Measurements from ENCODE around the gene MTMR12. TPM values are rescaled to one million over a fixed set of nuclear protein-coding genes. Genes with fewer than 3 reads are reported as not detected.

MTMR12 gene, protein sequence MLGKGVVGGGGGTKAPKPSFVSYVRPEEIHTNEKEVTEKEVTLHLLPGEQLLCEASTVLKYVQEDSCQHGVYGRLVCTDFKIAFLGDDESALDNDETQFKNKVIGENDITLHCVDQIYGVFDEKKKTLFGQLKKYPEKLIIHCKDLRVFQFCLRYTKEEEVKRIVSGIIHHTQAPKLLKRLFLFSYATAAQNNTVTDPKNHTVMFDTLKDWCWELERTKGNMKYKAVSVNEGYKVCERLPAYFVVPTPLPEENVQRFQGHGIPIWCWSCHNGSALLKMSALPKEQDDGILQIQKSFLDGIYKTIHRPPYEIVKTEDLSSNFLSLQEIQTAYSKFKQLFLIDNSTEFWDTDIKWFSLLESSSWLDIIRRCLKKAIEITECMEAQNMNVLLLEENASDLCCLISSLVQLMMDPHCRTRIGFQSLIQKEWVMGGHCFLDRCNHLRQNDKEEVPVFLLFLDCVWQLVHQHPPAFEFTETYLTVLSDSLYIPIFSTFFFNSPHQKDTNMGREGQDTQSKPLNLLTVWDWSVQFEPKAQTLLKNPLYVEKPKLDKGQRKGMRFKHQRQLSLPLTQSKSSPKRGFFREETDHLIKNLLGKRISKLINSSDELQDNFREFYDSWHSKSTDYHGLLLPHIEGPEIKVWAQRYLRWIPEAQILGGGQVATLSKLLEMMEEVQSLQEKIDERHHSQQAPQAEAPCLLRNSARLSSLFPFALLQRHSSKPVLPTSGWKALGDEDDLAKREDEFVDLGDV
- total RNA-seq (10 to 100 TPM; 26.3 to 26.4 TPM), polyA plus RNA-seq (10 to 100 TPM; 11.6 to 18.0 TPM)

GRCh38 chr5:32312595-32313332 is at the start of gene MTMR12:
Gene MTMR12 (minus strand): TSS chr5:32312939. CDS start chr5:32312838, 101 bp downstream.
- Mint-ChIP-seq H3K36me3 (peaks cover 0 to 6% of the 10 kb centered on the region in 2 donors), H3K27ac (peak within 1 kb of the TSS; percentile 93 to 98 (median 97)), H3K4me1 (peaks cover 24 to 51% (median 34%) of the 10 kb centered on the region in 4 donors), H3K27me3 (no peaks in the 10 kb centered on the region), H3K9me3 (no peaks in the 10 kb centered on the region), H3K4me3 (peak within 1 kb of the TSS; percentile 91 to 98 (median 94))
- peak; percentile 99 to 100 (median 100) for DNase-seq
- Histone ChIP-seq H3K27me3 (ENCODE audit: insufficient read depth, low read length) (no peaks in the 10 kb centered on the region), H3K36me3 (ENCODE audit: insufficient read depth, low read length) (no peaks in the 10 kb centered on the region), H3K4me3 (ENCODE audit: low read length in 2 of 2) (peak within 1 kb of the TSS; percentile 59 to 77), H3K27ac (ENCODE audit: low read depth, low read length) (peak within 1 kb of the TSS; percentile 67), H3K9me3 (ENCODE audit: control insufficient read depth in 1 of 2, low read length in 2 of 2) (no peaks in the 10 kb centered on the region), H3K4me1 (ENCODE audit: insufficient read depth, low read length) (peaks cover 28% of the 10 kb centered on the region)
- ChIA-PET POLR2A (ENCODE audit: partially characterized antibody) (interaction anchor here (1.0 to 2.0 kb wide), 4 partner anchors 27 to 274 kb away, joined by 3 to 19 read pairs (median 6); partner anchors contain the start of gene GOLPH3), CTCF (ENCODE audit: partially characterized antibody) (interaction anchor here (2.1 kb wide), 1 partner anchor 17 kb away, joined by 5 read pairs; no protein-coding TSS in a partner anchor)
- intact Hi-C loops (cut with micrococcal nuclease): loop anchor here (1.0 to 10.0 kb wide), 8 partner anchors 35 to 1132 kb away; partner anchors contain the start of genes C5orf22, DROSHA, GOLPH3 and SUB1

GRCh38 chr5:32362527-32362926 is 49.8 kb upstream of the MTMR12 start:
- H3K27ac Mint-ChIP-seq: no peak overlapping the region
- H3K27me3 Mint-ChIP-seq: no peaks in the 10 kb centered on the region
- H3K9me3 Mint-ChIP-seq: no peaks in the 10 kb centered on the region
- H3K36me3 Mint-ChIP-seq: peaks cover 28 to 51% of the 10 kb centered on the region in 2 donors
- no peak overlapping the region for H3K4me3 ChIP-seq (ENCODE audit: low read length in 2 of 2)
- intact Hi-C loops (cut with micrococcal nuclease): no loop called here
- no peaks in the 10 kb centered on the region for H3K4me1 ChIP-seq (ENCODE audit: insufficient read depth, low read length)
- no peak for DNase-seq
- CTCF ChIA-PET (ENCODE audit: partially characterized antibody): interaction anchor here (0.8 kb wide), 1 partner anchor 130 kb away, joined by 3 read pairs; no protein-coding TSS in a partner anchor
- H3K9me3 ChIP-seq (ENCODE audit: control insufficient read depth in 1 of 2, low read length in 2 of 2): no peaks in the 10 kb centered on the region
- H3K27me3 ChIP-seq (ENCODE audit: insufficient read depth, low read length): no peaks in the 10 kb centered on the region
- H3K36me3 ChIP-seq (ENCODE audit: insufficient read depth, low read length): peaks cover 17% of the 10 kb centered on the region
- no peaks in the 10 kb centered on the region for H3K4me1 Mint-ChIP-seq
- POLR2A ChIA-PET (ENCODE audit: partially characterized antibody): no interaction called here
- no peak overlapping the region for H3K4me3 Mint-ChIP-seq
- no peak overlapping the region for H3K27ac ChIP-seq (ENCODE audit: low read depth, low read length)

- no peak overlapping the region for H3K4me3 ChIP-seq (ENCODE audit: low read length in 2 of 2)
- intact Hi-C loops (cut with micrococcal nuclease): no loop called here
- Mint-ChIP-seq H3K27me3 (no peaks in the 10 kb centered on the region), H3K9me3 (no peaks in the 10 kb centered on the region), H3K4me1 (no peaks in the 10 kb centered on the region), H3K4me3 (no peak overlapping the region), H3K27ac (peak overlapping the region in 1 of 7 donors; percentile 35), H3K36me3 (peaks cover 31 to 55% of the 10 kb centered on the region in 2 donors)
- H3K36me3 ChIP-seq (ENCODE audit: insufficient read depth, low read length): peaks cover 17% of the 10 kb centered on the region
- H3K9me3 ChIP-seq (ENCODE audit: control insufficient read depth in 1 of 2, low read length in 2 of 2): no peaks in the 10 kb centered on the region
- no peak overlapping the region for H3K27ac ChIP-seq (ENCODE audit: low read depth, low read length)
- POLR2A ChIA-PET (ENCODE audit: partially characterized antibody): no interaction called here
- CTCF ChIA-PET (ENCODE audit: partially characterized antibody): no interaction called here
- no peak for DNase-seq
- H3K27me3 ChIP-seq (ENCODE audit: insufficient read depth, low read length): no peaks in the 10 kb centered on the region
- no peaks in the 10 kb centered on the region for H3K4me1 ChIP-seq (ENCODE audit: insufficient read depth, low read length)
Measured at GRCh38 chr5:32360906-32361305, 48.2 kb upstream of the MTMR12 start.

- ChIA-PET POLR2A (ENCODE audit: partially characterized antibody) (no interaction called here), CTCF (ENCODE audit: partially characterized antibody) (no interaction called here)
- no peak for DNase-seq
- Histone ChIP-seq H3K36me3 (ENCODE audit: insufficient read depth, low read length) (peaks cover 17% of the 10 kb centered on the region), H3K27ac (ENCODE audit: low read depth, low read length) (no peak overlapping the region), H3K27me3 (ENCODE audit: insufficient read depth, low read length) (no peaks in the 10 kb centered on the region), H3K4me1 (ENCODE audit: insufficient read depth, low read length) (no peaks in the 10 kb centered on the region), H3K4me3 (ENCODE audit: low read length in 2 of 2) (no peak overlapping the region), H3K9me3 (ENCODE audit: control insufficient read depth in 1 of 2, low read length in 2 of 2) (no peaks in the 10 kb centered on the region)
- H3K4me3 Mint-ChIP-seq: no peak overlapping the region
- no peaks in the 10 kb centered on the region for H3K9me3 Mint-ChIP-seq
- no peak overlapping the region for H3K27ac Mint-ChIP-seq
- H3K27me3 Mint-ChIP-seq: no peaks in the 10 kb centered on the region
- intact Hi-C loops (cut with micrococcal nuclease): no loop called here
- peaks cover 40 to 69% of the 10 kb centered on the region in 2 donors for H3K36me3 Mint-ChIP-seq
- peaks cover 0 to 1% (median 0%) of the 10 kb centered on the region in 4 donors for H3K4me1 Mint-ChIP-seq
Measured at GRCh38 chr5:32358611-32359010, 45.9 kb upstream of the MTMR12 start.

GRCh38 chr5:32357658-32358057 is 44.9 kb upstream of the MTMR12 start:
- no peak for DNase-seq
- peaks cover 10% of the 10 kb centered on the region for H3K36me3 ChIP-seq (ENCODE audit: insufficient read depth, low read length)
- Mint-ChIP-seq H3K27me3 (no peaks in the 10 kb centered on the region), H3K36me3 (peaks cover 33 to 63% of the 10 kb centered on the region in 2 donors), H3K27ac (peak overlapping the region in 1 of 7 donors; percentile 70), H3K4me1 (peaks cover 0 to 1% (median 0%) of the 10 kb centered on the region in 4 donors), H3K4me3 (no peak overlapping the region), H3K9me3 (no peaks in the 10 kb centered on the region)
- H3K27ac ChIP-seq (ENCODE audit: low read depth, low read length): no peak overlapping the region
- H3K9me3 ChIP-seq (ENCODE audit: control insufficient read depth in 1 of 2, low read length in 2 of 2): no peaks in the 10 kb centered on the region
- H3K4me1 ChIP-seq (ENCODE audit: insufficient read depth, low read length): no peaks in the 10 kb centered on the region
- no peak overlapping the region for H3K4me3 ChIP-seq (ENCODE audit: low read length in 2 of 2)
- CTCF ChIA-PET (ENCODE audit: partially characterized antibody): interaction anchor here (0.6 kb wide), 1 partner anchor 24 kb away, joined by 3 read pairs; no protein-coding TSS in a partner anchor
- POLR2A ChIA-PET (ENCODE audit: partially characterized antibody): no interaction called here
- no peaks in the 10 kb centered on the region for H3K27me3 ChIP-seq (ENCODE audit: insufficient read depth, low read length)
- intact Hi-C loops (cut with micrococcal nuclease): no loop called here

DNA sequence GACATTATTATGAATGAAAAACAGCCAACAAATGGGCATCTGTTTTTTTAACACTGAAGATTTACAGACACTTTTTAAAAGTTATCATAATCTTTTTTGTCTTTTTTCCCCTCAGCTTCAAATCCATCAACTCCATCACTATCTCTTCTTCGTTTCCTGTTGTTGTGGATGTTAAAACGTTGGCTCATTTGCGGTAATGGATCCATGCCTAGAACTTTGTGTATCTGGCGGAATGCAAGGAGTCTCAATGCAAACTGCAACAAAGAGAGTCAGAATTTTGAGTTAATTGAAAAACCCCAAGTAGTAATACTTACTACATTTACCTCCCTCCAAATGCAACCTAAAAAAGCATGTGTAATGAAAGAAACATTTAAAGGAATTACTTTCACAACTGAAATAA is 42.9 kb upstream of the MTMR12 start:
- Mint-ChIP-seq H3K27ac (peak overlapping the region in 1 of 7 donors; percentile 41), H3K4me1 (peaks cover 0 to 1% (median 0%) of the 10 kb centered on the region in 4 donors), H3K9me3 (no peaks in the 10 kb centered on the region), H3K4me3 (no peak overlapping the region), H3K36me3 (peaks cover 22 to 47% of the 10 kb centered on the region in 2 donors), H3K27me3 (no peaks in the 10 kb centered on the region)
- no peak overlapping the region for H3K27ac ChIP-seq (ENCODE audit: low read depth, low read length)
- H3K4me1 ChIP-seq (ENCODE audit: insufficient read depth, low read length): no peaks in the 10 kb centered on the region
- no peaks in the 10 kb centered on the region for H3K36me3 ChIP-seq (ENCODE audit: insufficient read depth, low read length)
- POLR2A ChIA-PET (ENCODE audit: partially characterized antibody): no interaction called here
- H3K27me3 ChIP-seq (ENCODE audit: insufficient read depth, low read length): no peaks in the 10 kb centered on the region
- intact Hi-C loops (cut with micrococcal nuclease): no loop called here
- CTCF ChIA-PET (ENCODE audit: partially characterized antibody): no interaction called here
- DNase-seq: no peak
- H3K4me3 ChIP-seq (ENCODE audit: low read length in 2 of 2): no peak overlapping the region
- no peaks in the 10 kb centered on the region for H3K9me3 ChIP-seq (ENCODE audit: control insufficient read depth in 1 of 2, low read length in 2 of 2)

Data from CD4-positive, alpha-beta memory T cell (primary cell).